ENCODE measurements around the gene PXMP4. TPM values are rescaled to one million over a fixed set of nuclear protein-coding genes. Genes with fewer than 3 reads are reported as not detected.

The PXMP4 gene
- polyA plus RNA-seq, 1 donor (not counting 4 experiments of a cell fraction or from before 2014, with no cell fraction given), result 3.2 TPM

DNA sequence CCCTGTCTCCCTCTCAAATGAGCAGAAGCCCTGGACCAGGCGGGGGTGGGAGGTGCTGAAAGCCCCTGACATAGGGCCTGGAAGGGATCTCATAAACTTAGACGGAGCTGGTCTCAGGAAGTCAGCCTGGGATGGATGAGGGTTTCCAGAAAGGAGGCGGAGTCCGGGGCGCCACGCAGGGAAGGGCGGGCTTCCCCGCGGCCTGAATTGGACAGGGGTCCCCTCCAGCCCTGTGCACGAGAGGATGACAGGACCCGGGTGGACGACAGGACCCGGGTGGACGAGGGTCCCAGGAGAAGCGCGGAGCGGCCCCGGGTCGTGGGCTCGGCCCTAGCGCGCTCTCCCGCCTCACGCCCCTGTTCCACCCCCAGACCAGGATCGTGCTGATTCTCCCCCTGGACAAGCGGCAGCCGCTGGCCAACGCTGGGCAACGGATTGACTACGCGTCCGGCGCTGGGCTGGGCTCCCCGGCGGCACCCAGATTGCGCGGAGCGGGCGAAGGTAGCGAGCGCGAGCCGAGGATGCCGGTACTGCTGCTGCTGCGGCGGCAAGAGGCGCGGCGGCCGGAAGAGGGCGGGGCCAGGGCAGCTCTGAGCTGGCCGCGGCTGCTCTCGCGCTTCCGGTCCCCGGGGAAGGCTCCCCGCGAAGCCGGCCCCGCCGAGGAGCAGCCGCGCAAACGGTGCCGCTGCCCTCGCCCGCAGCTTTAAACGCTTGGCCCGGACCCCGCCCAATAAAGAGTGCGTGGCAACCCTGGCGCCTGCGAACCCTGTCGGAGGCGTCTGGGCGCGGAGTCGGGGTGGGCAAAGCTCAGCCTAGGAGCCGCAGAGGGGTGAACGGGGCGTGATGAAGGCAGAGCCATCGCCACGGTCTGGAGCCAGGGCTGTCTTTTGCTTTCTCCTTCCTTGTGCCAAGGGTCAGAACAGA lies 56.7 kb downstream of the PXMP4 start:
- Histone ChIP-seq H3K4me1 (ENCODE audit: control insufficient read depth, extremely low read depth, insufficient read depth, low read length) (peaks cover 25% of the 10 kb centered on the region), H3K4me3 (ENCODE audit: control insufficient read depth in 2 of 3, extremely low read depth in 1 of 3, insufficient read depth in 2 of 3, low read depth in 1 of 3, low read length in 3 of 3) (peak overlapping the region; percentile 76 to 85 (median 78)), H3K79me2 (ENCODE audit: control insufficient read depth, insufficient read depth, low read length) (no peaks in the 10 kb centered on the region), H3K4me2 (ENCODE audit: control insufficient read depth, extremely low read depth, insufficient read depth, low read depth, low read length) (peak overlapping the region; percentile 97), H3K27ac (ENCODE audit: control insufficient read depth, insufficient read depth, low read length) (peak overlapping the region; percentile 43), H4K20me1 (ENCODE audit: control insufficient read depth, extremely low read depth, insufficient read depth, low read length) (no peaks in the 10 kb centered on the region), H2AFZ (ENCODE audit: control insufficient read depth, low read length) (peak overlapping the region; percentile 88), H3K9me3 (ENCODE audit: control insufficient read depth, low read depth, low read length) (no peaks in the 10 kb centered on the region), H3K9me1 (ENCODE audit: control insufficient read depth, extremely low read depth, insufficient read depth, low read length) (no peaks in the 10 kb centered on the region), H3K36me3 (ENCODE audit: control insufficient read depth in 2 of 2, extremely low read depth in 1 of 2, insufficient read depth in 2 of 2, low read length in 2 of 2) (no peaks in the 10 kb centered on the region), H3K9ac (ENCODE audit: control insufficient read depth, extremely low read depth, insufficient read depth, low read length) (peak overlapping the region; percentile 78), H3K27me3 (ENCODE audit: control insufficient read depth, extremely low read depth, insufficient read depth, low read length) (no peaks in the 10 kb centered on the region)
- no peak for FAIRE-seq
- dilution Hi-C loops (cut with MboI; ENCODE audit: extremely low pct_ligation_motif_present, low sequenced_read_pairs), result no loop called here
- TF ChIP-seq, protein P1, sequence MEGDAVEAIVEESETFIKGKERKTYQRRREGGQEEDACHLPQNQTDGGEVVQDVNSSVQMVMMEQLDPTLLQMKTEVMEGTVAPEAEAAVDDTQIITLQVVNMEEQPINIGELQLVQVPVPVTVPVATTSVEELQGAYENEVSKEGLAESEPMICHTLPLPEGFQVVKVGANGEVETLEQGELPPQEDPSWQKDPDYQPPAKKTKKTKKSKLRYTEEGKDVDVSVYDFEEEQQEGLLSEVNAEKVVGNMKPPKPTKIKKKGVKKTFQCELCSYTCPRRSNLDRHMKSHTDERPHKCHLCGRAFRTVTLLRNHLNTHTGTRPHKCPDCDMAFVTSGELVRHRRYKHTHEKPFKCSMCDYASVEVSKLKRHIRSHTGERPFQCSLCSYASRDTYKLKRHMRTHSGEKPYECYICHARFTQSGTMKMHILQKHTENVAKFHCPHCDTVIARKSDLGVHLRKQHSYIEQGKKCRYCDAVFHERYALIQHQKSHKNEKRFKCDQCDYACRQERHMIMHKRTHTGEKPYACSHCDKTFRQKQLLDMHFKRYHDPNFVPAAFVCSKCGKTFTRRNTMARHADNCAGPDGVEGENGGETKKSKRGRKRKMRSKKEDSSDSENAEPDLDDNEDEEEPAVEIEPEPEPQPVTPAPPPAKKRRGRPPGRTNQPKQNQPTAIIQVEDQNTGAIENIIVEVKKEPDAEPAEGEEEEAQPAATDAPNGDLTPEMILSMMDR (optimal IDR thresholded peaks at IDR 0.05 in 1 of 3, IDR thresholded peaks at IDR 0.05 in 1 of 3, conservative IDR thresholded peaks at IDR 0.05 in 1 of 3; ENCODE audit: extremely low read depth in 1 of 3, insufficient read depth in 2 of 3, low read length in 3 of 3), result no peak
- no peak for TF ChIP-seq EZH2 (IDR thresholded peaks at IDR 0.05; ENCODE audit: low read length)
- DNase-seq (ENCODE audit: low read depth, low spot score), result no peak

DNA sequence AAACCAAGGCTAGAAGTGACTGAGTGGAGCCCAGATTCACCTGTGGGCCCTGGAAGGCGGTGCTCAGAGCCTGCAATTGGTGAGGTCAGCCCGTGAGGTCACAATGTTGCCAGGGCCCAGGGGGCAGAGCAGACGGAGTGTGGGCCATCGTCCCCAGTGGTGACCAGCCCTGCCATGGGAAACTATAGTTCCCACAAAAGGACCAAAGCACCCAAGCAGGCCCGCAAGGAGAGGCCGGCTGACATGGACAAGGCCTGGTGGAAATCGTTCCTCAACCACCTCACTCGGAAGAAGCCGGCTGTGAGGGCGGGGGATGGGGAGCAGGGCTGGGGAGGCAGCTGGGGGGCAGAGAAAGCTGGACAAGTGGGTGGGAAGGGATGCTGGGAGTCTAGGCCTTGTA lies 57.9 kb downstream of the PXMP4 start, which contains the start of gene C20orf144:
Gene C20orf144, plus strand, starts transcription at position 156 of the 400 bp plus-strand sequence. Its CDS starts 19 bp downstream, at position 175.
- DNase-seq (ENCODE audit: low read depth, low spot score) (no peak), FAIRE-seq (no peak)
- Histone ChIP-seq H3K4me2 (ENCODE audit: control insufficient read depth, extremely low read depth, insufficient read depth, low read depth, low read length) (peak within 1 kb of the TSS; percentile 97), H3K9me1 (ENCODE audit: control insufficient read depth, extremely low read depth, insufficient read depth, low read length) (no peaks in the 10 kb centered on the region), H4K20me1 (ENCODE audit: control insufficient read depth, extremely low read depth, insufficient read depth, low read length) (no peaks in the 10 kb centered on the region), H3K9me3 (ENCODE audit: control insufficient read depth, low read depth, low read length) (no peaks in the 10 kb centered on the region), H3K4me3 (ENCODE audit: control insufficient read depth in 2 of 3, extremely low read depth in 1 of 3, insufficient read depth in 2 of 3, low read depth in 1 of 3, low read length in 3 of 3) (peak within 1 kb of the TSS; percentile 76 to 85 (median 78)), H3K27me3 (ENCODE audit: control insufficient read depth, extremely low read depth, insufficient read depth, low read length) (no peaks in the 10 kb centered on the region), H3K36me3 (ENCODE audit: control insufficient read depth in 2 of 2, extremely low read depth in 1 of 2, insufficient read depth in 2 of 2, low read length in 2 of 2) (no peaks in the 10 kb centered on the region), H3K9ac (ENCODE audit: control insufficient read depth, extremely low read depth, insufficient read depth, low read length) (peak within 1 kb of the TSS; percentile 78), H2AFZ (ENCODE audit: control insufficient read depth, low read length) (peak within 1 kb of the TSS; percentile 81), H3K27ac (ENCODE audit: control insufficient read depth, insufficient read depth, low read length) (peak within 1 kb of the TSS; percentile 43), H3K79me2 (ENCODE audit: control insufficient read depth, insufficient read depth, low read length) (no peaks in the 10 kb centered on the region), H3K4me1 (ENCODE audit: control insufficient read depth, extremely low read depth, insufficient read depth, low read length) (peaks cover 20% of the 10 kb centered on the region)
- TF ChIP-seq, protein P1 (optimal IDR thresholded peaks at IDR 0.05 in 1 of 3, IDR thresholded peaks at IDR 0.05 in 1 of 3, conservative IDR thresholded peaks at IDR 0.05 in 1 of 3; ENCODE audit: extremely low read depth in 1 of 3, insufficient read depth in 2 of 3, low read length in 3 of 3), result no peak
- no peak for TF ChIP-seq EZH2 (IDR thresholded peaks at IDR 0.05; ENCODE audit: low read length)
- dilution Hi-C loops (cut with MboI; ENCODE audit: extremely low pct_ligation_motif_present, low sequenced_read_pairs), result no loop called here
